PC-9 (cell line): Measurements from ENCODE around the gene STAC.

ENCODE experiments used
- EZH2 ChIP-seq: fragments of 200-600 bp; sonication (generic); IDR thresholded peaks from 2 replicates; pipeline ENCODE4 v1.8.0; 2017; ENCODE audit warnings: antibody characterized with exemption, low read depth
- TF ChIP-seq, protein P1 (sequence below): fragments of 200-600 bp; sonication (generic); conservative IDR thresholded peaks from 2 replicates; pipeline ENCODE4 v1.6.1; 2017; ENCODE audit warnings: mixed run types, antibody characterized with exemption, mild to moderate bottlenecking, moderate library complexity

DNA sequence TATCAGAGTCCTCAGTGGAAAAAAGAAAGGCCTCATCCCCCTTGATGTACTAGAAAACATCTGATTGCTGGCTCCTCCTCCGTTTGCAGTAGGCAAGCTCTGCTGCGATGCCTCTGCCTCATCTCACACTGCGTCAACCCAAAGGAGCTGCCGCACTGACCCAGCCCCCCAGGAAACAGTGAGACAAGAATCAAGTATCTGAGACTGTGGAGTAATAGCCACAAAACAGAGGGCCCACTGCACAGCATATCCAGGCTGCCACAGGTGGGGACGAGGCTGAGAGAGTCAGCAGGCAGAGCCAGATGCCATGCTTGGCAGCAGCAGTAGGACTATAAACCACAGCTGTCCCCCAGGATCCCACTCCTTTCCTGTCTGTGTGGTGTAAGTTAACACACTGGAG, 165.9 kb downstream of the STAC start:
- TF ChIP-seq, protein P1, sequence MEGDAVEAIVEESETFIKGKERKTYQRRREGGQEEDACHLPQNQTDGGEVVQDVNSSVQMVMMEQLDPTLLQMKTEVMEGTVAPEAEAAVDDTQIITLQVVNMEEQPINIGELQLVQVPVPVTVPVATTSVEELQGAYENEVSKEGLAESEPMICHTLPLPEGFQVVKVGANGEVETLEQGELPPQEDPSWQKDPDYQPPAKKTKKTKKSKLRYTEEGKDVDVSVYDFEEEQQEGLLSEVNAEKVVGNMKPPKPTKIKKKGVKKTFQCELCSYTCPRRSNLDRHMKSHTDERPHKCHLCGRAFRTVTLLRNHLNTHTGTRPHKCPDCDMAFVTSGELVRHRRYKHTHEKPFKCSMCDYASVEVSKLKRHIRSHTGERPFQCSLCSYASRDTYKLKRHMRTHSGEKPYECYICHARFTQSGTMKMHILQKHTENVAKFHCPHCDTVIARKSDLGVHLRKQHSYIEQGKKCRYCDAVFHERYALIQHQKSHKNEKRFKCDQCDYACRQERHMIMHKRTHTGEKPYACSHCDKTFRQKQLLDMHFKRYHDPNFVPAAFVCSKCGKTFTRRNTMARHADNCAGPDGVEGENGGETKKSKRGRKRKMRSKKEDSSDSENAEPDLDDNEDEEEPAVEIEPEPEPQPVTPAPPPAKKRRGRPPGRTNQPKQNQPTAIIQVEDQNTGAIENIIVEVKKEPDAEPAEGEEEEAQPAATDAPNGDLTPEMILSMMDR, result no peak
- no peak for TF ChIP-seq EZH2
